Measurements from ENCODE around the gene KIRREL1.

KIRREL1 gene

DNA sequence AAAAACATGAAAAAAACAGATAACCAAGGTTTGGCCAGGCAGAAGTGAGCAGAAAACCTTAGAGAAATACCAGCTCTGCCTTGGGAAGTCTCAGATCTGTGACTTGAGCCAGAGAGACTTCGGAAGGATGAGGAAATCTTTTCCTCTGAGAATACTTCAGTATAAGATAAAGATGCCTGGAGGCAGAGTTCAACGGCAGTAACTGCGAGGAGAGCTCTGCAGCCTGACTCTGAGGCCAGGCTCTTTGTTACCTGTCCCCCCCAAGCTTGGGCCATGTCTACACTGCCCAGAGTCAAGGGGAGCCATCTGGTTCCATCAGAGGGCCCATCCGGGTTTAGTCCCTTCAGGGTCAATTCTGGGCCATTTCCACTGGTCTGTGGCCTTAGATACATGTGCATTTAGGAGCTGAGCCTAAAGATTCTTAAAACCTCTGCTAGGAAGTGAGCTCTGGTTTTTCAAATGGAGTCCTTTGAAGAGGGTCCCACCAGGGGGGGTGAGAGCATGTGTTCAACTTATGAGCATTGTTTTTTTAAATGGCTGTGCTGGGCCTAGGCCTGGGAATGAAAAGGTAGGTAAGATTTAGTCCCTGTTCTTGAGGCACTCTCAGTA lies 8.7 kb downstream of the KIRREL1 start:
- TF ChIP-seq EP300 (IDR thresholded peaks at IDR 0.05; ENCODE audit: borderline replicate concordance) = no peak
- no peak for TF ChIP-seq TCF12 (IDR thresholded peaks at IDR 0.05; ENCODE audit: low read depth)
- no peak for TF ChIP-seq FOXM1 (IDR thresholded peaks at IDR 0.05; ENCODE audit: borderline replicate concordance, low read depth)
- TF ChIP-seq TEAD4 (IDR thresholded peaks at IDR 0.05) = no peak
- TF ChIP-seq RAD21 (IDR thresholded peaks at IDR 0.05; ENCODE audit: low read depth) = no peak
- no peak for TF ChIP-seq NFIC (IDR thresholded peaks at IDR 0.05)

DNA sequence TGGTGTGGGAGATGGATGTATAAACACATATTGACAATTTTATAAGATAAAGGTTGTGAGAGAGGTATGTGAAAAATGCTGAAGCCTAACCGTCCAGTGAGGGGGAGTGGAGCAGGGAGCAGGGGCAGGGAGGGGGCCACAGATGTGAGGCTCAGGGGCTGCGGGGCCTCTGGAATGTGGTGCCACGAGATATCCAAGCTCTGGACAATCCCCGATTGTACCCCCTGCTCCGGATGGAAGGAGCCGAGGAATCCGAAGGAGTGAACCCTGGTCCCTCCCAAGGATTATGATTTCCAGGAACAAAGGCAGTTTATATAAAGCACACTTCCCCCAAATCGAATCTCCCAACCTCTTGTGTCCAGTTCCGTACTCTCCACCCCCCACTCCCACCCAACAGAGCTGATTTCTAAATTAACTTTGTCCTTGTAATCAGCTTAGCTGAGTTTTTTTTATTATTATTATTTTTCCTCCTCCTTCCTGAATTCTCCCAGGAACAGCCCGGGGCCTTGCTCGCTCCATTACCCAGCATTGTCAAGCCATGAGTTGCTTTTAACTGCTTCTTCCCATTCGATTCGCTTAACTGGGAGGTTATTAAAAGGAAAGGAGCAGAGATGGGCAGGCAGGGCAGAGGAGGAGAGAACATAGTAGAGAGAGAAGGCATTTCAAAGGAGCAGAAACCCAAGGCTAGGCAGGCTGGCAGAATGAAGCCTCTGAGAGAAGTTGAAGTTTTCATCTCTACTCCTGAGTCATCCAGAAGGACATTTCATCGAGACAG lies 9.4 kb downstream of the KIRREL1 start:
- TF ChIP-seq ZBTB7A (IDR thresholded peaks at IDR 0.05; ENCODE audit: low read depth) (peak; percentile 93), NFIC (IDR thresholded peaks at IDR 0.05) (peak; percentile 52), RAD21 (IDR thresholded peaks at IDR 0.05; ENCODE audit: low read depth) (peak; percentile 13; the same call in 1 of the 2 replicates), FOXM1 (IDR thresholded peaks at IDR 0.05; ENCODE audit: borderline replicate concordance, low read depth) (peak; percentile 75), EP300 (IDR thresholded peaks at IDR 0.05; ENCODE audit: borderline replicate concordance) (peak; percentile 91), CREB1 (IDR thresholded peaks at IDR 0.05; ENCODE audit: low read depth) (no peak), TCF12 (IDR thresholded peaks at IDR 0.05; ENCODE audit: low read depth) (peak; percentile 94), CEBPB (IDR thresholded peaks at IDR 0.05) (no peak), TEAD4 (IDR thresholded peaks at IDR 0.05) (peak; percentile 94), EGR1 (IDR thresholded peaks at IDR 0.05) (no peak), TAF1 (IDR thresholded peaks at IDR 0.05; ENCODE audit: low read depth) (no peak), YY1 (IDR thresholded peaks at IDR 0.05; ENCODE audit: low read depth) (no peak)
- TF ChIP-seq, protein P1, sequence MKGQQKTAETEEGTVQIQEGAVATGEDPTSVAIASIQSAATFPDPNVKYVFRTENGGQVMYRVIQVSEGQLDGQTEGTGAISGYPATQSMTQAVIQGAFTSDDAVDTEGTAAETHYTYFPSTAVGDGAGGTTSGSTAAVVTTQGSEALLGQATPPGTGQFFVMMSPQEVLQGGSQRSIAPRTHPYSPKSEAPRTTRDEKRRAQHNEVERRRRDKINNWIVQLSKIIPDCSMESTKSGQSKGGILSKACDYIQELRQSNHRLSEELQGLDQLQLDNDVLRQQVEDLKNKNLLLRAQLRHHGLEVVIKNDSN (IDR thresholded peaks at IDR 0.05) = no peak
- TF ChIP-seq, protein P2, sequence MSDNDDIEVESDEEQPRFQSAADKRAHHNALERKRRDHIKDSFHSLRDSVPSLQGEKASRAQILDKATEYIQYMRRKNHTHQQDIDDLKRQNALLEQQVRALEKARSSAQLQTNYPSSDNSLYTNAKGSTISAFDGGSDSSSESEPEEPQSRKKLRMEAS (IDR thresholded peaks at IDR 0.05) = peak; percentile 43; the same call in 1 of the 2 replicates
- TF ChIP-seq, protein P3, sequence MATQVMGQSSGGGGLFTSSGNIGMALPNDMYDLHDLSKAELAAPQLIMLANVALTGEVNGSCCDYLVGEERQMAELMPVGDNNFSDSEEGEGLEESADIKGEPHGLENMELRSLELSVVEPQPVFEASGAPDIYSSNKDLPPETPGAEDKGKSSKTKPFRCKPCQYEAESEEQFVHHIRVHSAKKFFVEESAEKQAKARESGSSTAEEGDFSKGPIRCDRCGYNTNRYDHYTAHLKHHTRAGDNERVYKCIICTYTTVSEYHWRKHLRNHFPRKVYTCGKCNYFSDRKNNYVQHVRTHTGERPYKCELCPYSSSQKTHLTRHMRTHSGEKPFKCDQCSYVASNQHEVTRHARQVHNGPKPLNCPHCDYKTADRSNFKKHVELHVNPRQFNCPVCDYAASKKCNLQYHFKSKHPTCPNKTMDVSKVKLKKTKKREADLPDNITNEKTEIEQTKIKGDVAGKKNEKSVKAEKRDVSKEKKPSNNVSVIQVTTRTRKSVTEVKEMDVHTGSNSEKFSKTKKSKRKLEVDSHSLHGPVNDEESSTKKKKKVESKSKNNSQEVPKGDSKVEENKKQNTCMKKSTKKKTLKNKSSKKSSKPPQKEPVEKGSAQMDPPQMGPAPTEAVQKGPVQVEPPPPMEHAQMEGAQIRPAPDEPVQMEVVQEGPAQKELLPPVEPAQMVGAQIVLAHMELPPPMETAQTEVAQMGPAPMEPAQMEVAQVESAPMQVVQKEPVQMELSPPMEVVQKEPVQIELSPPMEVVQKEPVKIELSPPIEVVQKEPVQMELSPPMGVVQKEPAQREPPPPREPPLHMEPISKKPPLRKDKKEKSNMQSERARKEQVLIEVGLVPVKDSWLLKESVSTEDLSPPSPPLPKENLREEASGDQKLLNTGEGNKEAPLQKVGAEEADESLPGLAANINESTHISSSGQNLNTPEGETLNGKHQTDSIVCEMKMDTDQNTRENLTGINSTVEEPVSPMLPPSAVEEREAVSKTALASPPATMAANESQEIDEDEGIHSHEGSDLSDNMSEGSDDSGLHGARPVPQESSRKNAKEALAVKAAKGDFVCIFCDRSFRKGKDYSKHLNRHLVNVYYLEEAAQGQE (IDR thresholded peaks at IDR 0.05; ENCODE audit: low read depth) = no peak

DNA sequence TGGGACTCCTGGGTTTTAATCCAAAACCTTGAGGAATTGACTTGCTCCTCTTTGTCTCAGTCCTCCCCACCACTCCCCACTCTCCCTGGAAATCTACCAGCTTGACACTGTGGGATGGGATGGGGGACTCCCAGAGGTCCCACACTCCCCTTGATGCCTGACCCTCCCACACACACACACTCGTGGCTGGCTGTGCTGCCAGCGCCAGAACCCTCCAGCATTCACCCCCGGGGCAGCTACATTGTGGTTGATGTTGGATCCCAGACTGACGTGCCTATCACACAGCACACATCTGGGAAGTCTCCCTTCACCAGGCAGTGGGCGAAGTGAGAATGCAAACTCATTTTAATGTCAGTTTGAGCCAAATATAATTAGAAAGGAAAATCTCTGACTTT lies 10.0 kb downstream of the KIRREL1 start:
- TF ChIP-seq, protein P1 (IDR thresholded peaks at IDR 0.05) = no peak
- no peak for TF ChIP-seq NFIC (IDR thresholded peaks at IDR 0.05)
- TF ChIP-seq TCF12 (IDR thresholded peaks at IDR 0.05; ENCODE audit: low read depth) = no peak
- TF ChIP-seq, protein P2 (IDR thresholded peaks at IDR 0.05) = no peak
- no peak for TF ChIP-seq EP300 (IDR thresholded peaks at IDR 0.05; ENCODE audit: borderline replicate concordance)
- no peak for TF ChIP-seq TAF1 (IDR thresholded peaks at IDR 0.05; ENCODE audit: low read depth)
- no peak for TF ChIP-seq RAD21 (IDR thresholded peaks at IDR 0.05; ENCODE audit: low read depth)
- TF ChIP-seq YY1 (IDR thresholded peaks at IDR 0.05; ENCODE audit: low read depth) = no peak
- TF ChIP-seq TEAD4 (IDR thresholded peaks at IDR 0.05) = no peak
- TF ChIP-seq CREB1 (IDR thresholded peaks at IDR 0.05; ENCODE audit: low read depth) = no peak
- no peak for TF ChIP-seq CEBPB (IDR thresholded peaks at IDR 0.05)
- TF ChIP-seq EGR1 (IDR thresholded peaks at IDR 0.05) = no peak
- TF ChIP-seq FOXM1 (IDR thresholded peaks at IDR 0.05; ENCODE audit: borderline replicate concordance, low read depth) = no peak
- TF ChIP-seq, protein P3 (IDR thresholded peaks at IDR 0.05; ENCODE audit: low read depth) = no peak
- TF ChIP-seq ZBTB7A (IDR thresholded peaks at IDR 0.05; ENCODE audit: low read depth) = no peak

DNA sequence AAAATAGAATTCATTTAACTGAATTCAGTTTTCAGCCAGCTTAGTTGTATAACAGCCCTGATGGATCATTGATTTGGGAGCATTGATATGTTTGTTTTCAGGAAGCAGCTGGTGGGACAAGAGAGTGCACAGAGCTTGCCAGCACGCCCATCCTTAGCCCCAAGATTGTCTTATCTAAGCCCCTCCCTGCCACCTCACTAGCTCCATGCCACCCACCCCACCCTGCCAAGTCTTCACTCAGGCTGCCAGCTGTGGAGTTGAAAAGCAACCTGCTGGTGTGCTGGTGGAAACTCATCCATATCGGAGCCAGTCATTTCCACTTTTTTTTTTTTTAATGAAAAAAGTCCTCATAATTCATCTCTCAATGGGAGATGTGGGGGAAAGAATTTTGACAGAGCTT lies 11.8 kb downstream of the KIRREL1 start:
- no peak for TF ChIP-seq ZBTB7A (IDR thresholded peaks at IDR 0.05; ENCODE audit: low read depth)
- TF ChIP-seq, protein P2 (IDR thresholded peaks at IDR 0.05) = no peak
- no peak for TF ChIP-seq TEAD4 (IDR thresholded peaks at IDR 0.05)
- TF ChIP-seq, protein P1 (IDR thresholded peaks at IDR 0.05) = no peak
- no peak for TF ChIP-seq CEBPB (IDR thresholded peaks at IDR 0.05)
- no peak for TF ChIP-seq FOXM1 (IDR thresholded peaks at IDR 0.05; ENCODE audit: borderline replicate concordance, low read depth)
- TF ChIP-seq TCF12 (IDR thresholded peaks at IDR 0.05; ENCODE audit: low read depth) = no peak
- TF ChIP-seq EP300 (IDR thresholded peaks at IDR 0.05; ENCODE audit: borderline replicate concordance) = no peak
